Measurements from ENCODE around the gene MEGF11. TPM values are rescaled to one million over a fixed set of nuclear protein-coding genes. Genes with fewer than 3 reads are reported as not detected.

Gene MEGF11
- polyA plus RNA-seq, 1 of the 3 experiments (the other 2 are of a cell fraction): not detected

- H3K79me2 ChIP-seq (ENCODE audit: insufficient read depth): no peaks in the 10 kb centered on the region
- no peak for TF ChIP-seq RCOR1 (IDR thresholded peaks at IDR 0.05; ENCODE audit: low read length)
- no peak for TF ChIP-seq REST (IDR thresholded peaks at IDR 0.05; ENCODE audit: low read depth, low read length)
- TF ChIP-seq ELF1 (IDR thresholded peaks at IDR 0.05): no peak
- no peak for TF ChIP-seq PBX3 (IDR thresholded peaks at IDR 0.05)
- H3K27me3 ChIP-seq (ENCODE audit: insufficient read depth): no peaks in the 10 kb centered on the region
- 81% methylated on average over 8 of the region's 8 CpGs for WGBS (ENCODE audit: low lambda C conversion rate)
- no peak overlapping the region for H3K4me3 ChIP-seq (ENCODE audit: low read depth in 2 of 2, low read length in 1 of 2)
- ChIA-PET POLR2A (no interaction called here), CTCF (no interaction called here)
- H3K36me3 ChIP-seq (replicated peaks in 1 of 2; ENCODE audit: control insufficient read depth in 1 of 2, insufficient read depth in 2 of 2, low read length in 1 of 2): no peaks in the 10 kb centered on the region
- H2AFZ ChIP-seq (ENCODE audit: low read depth): no peak overlapping the region
- H3K4me2 ChIP-seq: no peak overlapping the region
- no peaks in the 10 kb centered on the region for H3K9me2 ChIP-seq
- H4K20me1 ChIP-seq (ENCODE audit: insufficient read depth): no peaks in the 10 kb centered on the region
- H3K9me3 ChIP-seq: no peaks in the 10 kb centered on the region
- no peak for DNase-seq
- H3F3A ChIP-seq (replicated peaks; ENCODE audit: insufficient read depth): no peaks in the 10 kb centered on the region
- no peak overlapping the region for H3K9ac ChIP-seq
- H3K4me1 ChIP-seq (ENCODE audit: control insufficient read depth in 1 of 2, insufficient read depth in 2 of 2, low read depth in 1 of 2, low read length in 1 of 2): peaks cover 0 to 25% of the 10 kb centered on the region in 2 experiments; a peak in 1 of 4 replicates
- H3K27ac ChIP-seq (ENCODE audit: low read depth in 2 of 2, low read length in 1 of 2): no peak overlapping the region
Measured at GRCh38 chr15:66018488-66018797, 235.1 kb downstream of the MEGF11 start.

DNA sequence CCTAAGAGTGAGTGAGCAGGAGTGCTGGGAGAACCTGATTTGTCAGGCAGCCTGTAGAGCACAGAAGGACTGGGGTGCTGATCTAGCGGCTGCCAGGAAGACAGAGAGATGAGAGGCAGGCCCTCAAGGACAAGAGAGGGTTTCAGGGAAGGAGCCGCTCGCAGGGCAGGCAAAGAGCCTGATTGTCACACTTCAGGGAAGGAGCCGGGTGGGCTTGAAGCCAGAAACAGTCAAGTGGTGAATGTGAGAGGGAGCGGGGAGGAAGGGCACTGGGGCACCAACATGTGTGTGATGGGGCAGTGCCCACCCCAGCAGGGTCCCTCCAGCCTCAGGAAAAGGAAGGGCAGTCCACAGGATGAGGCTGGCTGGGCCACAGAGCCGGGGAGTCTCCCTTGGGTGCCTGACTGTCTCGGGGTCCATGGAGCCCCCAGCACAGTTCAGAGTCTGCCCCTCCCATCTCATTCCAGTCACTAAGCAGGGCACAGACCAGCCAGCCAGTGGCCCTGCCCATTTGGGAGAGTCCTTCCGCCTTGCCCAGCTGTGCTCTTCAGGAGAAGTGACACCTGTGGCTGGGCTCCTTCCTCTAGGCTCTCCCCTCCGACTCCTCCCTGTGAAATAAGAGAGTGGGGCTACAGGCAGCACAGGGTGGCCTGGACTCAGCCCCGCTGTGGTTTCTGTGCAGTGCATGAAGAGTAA, 235.6 kb downstream of the MEGF11 start:
- ChIA-PET POLR2A (no interaction called here), CTCF (no interaction called here)
- Histone ChIP-seq H3K9me2 (no peaks in the 10 kb centered on the region), H2AFZ (ENCODE audit: low read depth) (no peak overlapping the region), H3K4me3 (ENCODE audit: low read depth in 2 of 2, low read length in 1 of 2) (no peak overlapping the region), H3K36me3 (replicated peaks in 1 of 2; ENCODE audit: control insufficient read depth in 1 of 2, insufficient read depth in 2 of 2, low read length in 1 of 2) (no peaks in the 10 kb centered on the region), H3K4me1 (ENCODE audit: control insufficient read depth in 1 of 2, insufficient read depth in 2 of 2, low read depth in 1 of 2, low read length in 1 of 2) (peaks cover 0 to 20% of the 10 kb centered on the region in 2 experiments; a peak in 1 of 4 replicates), H3F3A (replicated peaks; ENCODE audit: insufficient read depth) (no peaks in the 10 kb centered on the region), H3K4me2 (no peak overlapping the region), H3K9ac (no peak overlapping the region), H3K27me3 (ENCODE audit: insufficient read depth) (no peaks in the 10 kb centered on the region), H3K79me2 (ENCODE audit: insufficient read depth) (no peaks in the 10 kb centered on the region), H3K27ac (ENCODE audit: low read depth in 2 of 2, low read length in 1 of 2) (no peak overlapping the region), H3K9me3 (no peaks in the 10 kb centered on the region), H4K20me1 (ENCODE audit: insufficient read depth) (no peaks in the 10 kb centered on the region)
- no peak for DNase-seq
- TF ChIP-seq POLR2AphosphoS5 (IDR thresholded peaks at IDR 0.05; ENCODE audit: low read depth, low read length) (no peak), RFX5 (IDR thresholded peaks at IDR 0.05; ENCODE audit: low read length) (no peak), TAF1 (IDR thresholded peaks at IDR 0.05; ENCODE audit: borderline replicate concordance, low read depth, low read length) (no peak), FOXM1 (IDR thresholded peaks at IDR 0.05; ENCODE audit: low read depth) (no peak), NRF1 (IDR thresholded peaks at IDR 0.05; ENCODE audit: low read depth, low read length) (no peak), USF1 (IDR thresholded peaks at IDR 0.05; ENCODE audit: borderline replicate concordance, low read depth) (no peak), ELF1 (IDR thresholded peaks at IDR 0.05) (no peak), USF2 (IDR thresholded peaks at IDR 0.05; ENCODE audit: borderline replicate concordance, low read depth, low read length) (no peak), FOXJ3 (CRISPR knock-in tag; IDR thresholded peaks at IDR 0.05) (no peak), TCF12 (IDR thresholded peaks at IDR 0.05) (no peak)
- TF ChIP-seq, protein P1, sequence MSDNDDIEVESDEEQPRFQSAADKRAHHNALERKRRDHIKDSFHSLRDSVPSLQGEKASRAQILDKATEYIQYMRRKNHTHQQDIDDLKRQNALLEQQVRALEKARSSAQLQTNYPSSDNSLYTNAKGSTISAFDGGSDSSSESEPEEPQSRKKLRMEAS (IDR thresholded peaks at IDR 0.05; ENCODE audit: low read depth): no peak
- 74% methylated on average over 7 of the region's 10 CpGs for WGBS (ENCODE audit: low lambda C conversion rate)
